OCI-LY3 (cell line): ENCODE results near the gene OR10AD1.

Source experiments
- CTCF ChIP-seq: fragments of 200-600, 300-600 bp; sonication (generic); IDR thresholded peaks from 2 replicates; pipeline ENCODE4 v1.5.1; 2014; ENCODE audit warnings: antibody characterized with exemption, low read length, low read depth
- EZH2phosphoT487 ChIP-seq: fragments of 200-600 bp; shearing (Covaris generic); IDR thresholded peaks from 2 replicates; pipeline ENCODE4 v1.6.1; 2018; ENCODE audit warnings: antibody characterized with exemption, mixed run types, low read depth

GRCh38 chr12:48183876-48184548, 19.1 kb downstream of the OR10AD1 start:
- TF ChIP-seq CTCF (no peak), EZH2phosphoT487 (no peak)
